Measurements from ENCODE around the gene SMAD1. TPM values are rescaled to one million over a fixed set of nuclear protein-coding genes. Genes with fewer than 3 reads are reported as not detected.

SMAD1 gene
- polyA plus RNA-seq, 2 of the 4 experiments (the other 2 are of a cell fraction) = 9.9 to 23.9 TPM

- no peak overlapping the region for H3K4me3 ChIP-seq
- no peaks in the 10 kb centered on the region for H3K4me1 ChIP-seq
- TF ChIP-seq MAFK (IDR thresholded peaks at IDR 0.05; ENCODE audit: partially characterized antibody) (no peak), PHF8 (IDR thresholded peaks at IDR 0.05; ENCODE audit: borderline replicate concordance, low read depth) (no peak), CBX2 (IDR thresholded peaks at IDR 0.05; ENCODE audit: borderline replicate concordance, low read depth) (no peak), JUNB (IDR thresholded peaks at IDR 0.05) (no peak), BHLHE40 (IDR thresholded peaks at IDR 0.05; ENCODE audit: low read depth, low read length) (no peak), RNF2 (IDR thresholded peaks at IDR 0.05; ENCODE audit: borderline replicate concordance, low read depth) (no peak), TP53 (CRISPR knock-in tag; IDR thresholded peaks at IDR 0.05) (no peak), HOXB5 (CRISPR knock-in tag; IDR thresholded peaks at IDR 0.05) (no peak), E2F6 (IDR thresholded peaks at IDR 0.05; ENCODE audit: borderline replicate concordance, low read depth) (no peak), PBX3 (IDR thresholded peaks at IDR 0.05) (no peak), CBX8 (IDR thresholded peaks at IDR 0.05) (no peak)
- DNase-seq (ENCODE audit: low read depth in 1 of 2, low spot score in 1 of 2) (no peak), FAIRE-seq (no peak), ATAC-seq (no peak)
- ChIA-PET CTCF (interaction anchor here (0.6 kb wide), 1 partner anchor 1378 kb away, joined by 5 read pairs; no protein-coding TSS in a partner anchor), POLR2A (no interaction called here)
- no peak overlapping the region for H3K27ac ChIP-seq
- 94% methylated on average over 1 of the region's 1 CpG for WGBS (ENCODE audit: missing lambda C conversion rate)
- no peak overlapping the region for H3K4me2 ChIP-seq
- no peaks in the 10 kb centered on the region; the same call in 2 of the 3 replicates for H3K9me3 ChIP-seq
Measured at GRCh38 chr4:145554691-145555090, 73.0 kb downstream of the SMAD1 start.

- ChIA-PET CTCF (interaction anchor here (1.1 kb wide), 1 partner anchor 10 kb away, joined by 3 read pairs; no protein-coding TSS in a partner anchor), POLR2A (no interaction called here)
Measured at GRCh38 chr4:145557720-145558119, 76.1 kb downstream of the SMAD1 start.

GRCh38 chr4:145563293-145563985, 81.8 kb downstream of the SMAD1 start:
- DNase-seq (ENCODE audit: low read depth in 1 of 2, low spot score in 1 of 2) = no peak
- Histone ChIP-seq H3K4me1 (no peaks in the 10 kb centered on the region), H3K4me2 (no peak overlapping the region), H3K9me3 (no peaks in the 10 kb centered on the region; the same call in 2 of the 3 replicates), H3K27ac (no peak overlapping the region), H3K4me3 (no peak overlapping the region)
- ChIA-PET CTCF (no interaction called here), POLR2A (no interaction called here)
- no peak for FAIRE-seq
- ATAC-seq = no peak
- TF ChIP-seq NFE2L2 (conservative IDR thresholded peaks at IDR 0.05; ENCODE audit: low read length) = no peak
- TF ChIP-seq HOXB13 (CRISPR knock-in tag; IDR thresholded peaks at IDR 0.05; ENCODE audit: low read depth) = no peak
- no peak for TF ChIP-seq FOSL2 (IDR thresholded peaks at IDR 0.05)
- TF ChIP-seq FOSL2 (CRISPR knock-in tag; IDR thresholded peaks at IDR 0.05) = no peak
- no peak for TF ChIP-seq JUNB (IDR thresholded peaks at IDR 0.05)
- TF ChIP-seq HEYL (CRISPR knock-in tag; IDR thresholded peaks at IDR 0.05) = no peak
- TF ChIP-seq KDM5A (IDR thresholded peaks at IDR 0.05) = no peak
- no peak for TF ChIP-seq ZC3H11A (IDR thresholded peaks at IDR 0.05)
- TF ChIP-seq TFCP2L1 (CRISPR knock-in tag; IDR thresholded peaks at IDR 0.05) = no peak
- TF ChIP-seq MAZ (IDR thresholded peaks at IDR 0.05; ENCODE audit: borderline replicate concordance, low read depth, low read length) = no peak
- TF ChIP-seq RARB (CRISPR knock-in tag; IDR thresholded peaks at IDR 0.05) = no peak
- TF ChIP-seq MYC (IDR thresholded peaks at IDR 0.05; ENCODE audit: borderline replicate concordance, low read length) = no peak
- no peak for TF ChIP-seq FOSB (CRISPR knock-in tag; IDR thresholded peaks at IDR 0.05)
- no peak for TF ChIP-seq MAFK (IDR thresholded peaks at IDR 0.05; ENCODE audit: partially characterized antibody)
- WGBS (ENCODE audit: missing lambda C conversion rate) = 61% methylated on average over 7 of the region's 7 CpGs

More at GRCh38 chr4:145557720-145558119, 76.1 kb downstream of the SMAD1 start:
- ATAC-seq = peak in 1 of 2 experiments; percentile 82; a peak in 4 of 6 replicates
- Histone ChIP-seq H3K4me1 (no peaks in the 10 kb centered on the region), H3K4me3 (no peak overlapping the region), H3K4me2 (no peak overlapping the region), H3K9me3 (no peaks in the 10 kb centered on the region; the same call in 2 of the 3 replicates), H3K27ac (no peak overlapping the region)
- peak; percentile 17 to 45 for DNase-seq (ENCODE audit: low read depth in 1 of 2, low spot score in 1 of 2)
- 41% methylated on average over 3 of the region's 3 CpGs for WGBS (ENCODE audit: missing lambda C conversion rate)
- FAIRE-seq = no peak
- TF ChIP-seq NFE2L2 (conservative IDR thresholded peaks at IDR 0.05; ENCODE audit: low read length) (no peak), SREBF2 (IDR thresholded peaks at IDR 0.05) (no peak), RAD21 (conservative IDR thresholded peaks at IDR 0.05 in 1 of 2, IDR thresholded peaks at IDR 0.05 in 1 of 2) (peak; percentile 44 to 62), CHD2 (IDR thresholded peaks at IDR 0.05; ENCODE audit: low read length, partially characterized antibody) (no peak), JUN (IDR thresholded peaks at IDR 0.05) (no peak), SMC3 (IDR thresholded peaks at IDR 0.05) (peak; percentile 56), CTCF (IDR thresholded peaks at IDR 0.05) (peak; percentile 51)
